HCT116 (cell line): ENCODE measurements around the gene CXorf65. TPM values are rescaled to one million over a fixed set of nuclear protein-coding genes. Genes with fewer than 3 reads are reported as not detected.
A peak's percentile ranks its signal among the peaks of the same experiment; 100 is the strongest.

Experiments
- ATAC-seq: fragments of 200-7000 bp; cut with Tn5 transposase; 2 replicates; pipeline ENCODE4 v1.9.1; 2020; ENCODE audit warnings: mild to moderate bottlenecking, moderate library complexity
- BruUV-seq: library from RNA; stranded (reverse); fragments of 400-500 nt; replicated peaks from 2 replicates; lab custom pipeline; 2021; lab: Mats Ljungman, UMichigan
- CTCF ChIA-PET: fragments of 300-600 bp; sonication (Branson Sonifier 250); formaldehyde crosslinking; loops from one replicate; lab custom pipeline; 2021; ENCODE audit warnings: antibody characterized with exemption; lab: Charles Lee
- POLR2A ChIA-PET: fragments of 300-600, 350-600 bp; sonication (Branson Sonifier 250); formaldehyde crosslinking; loops from one replicate; lab custom pipeline; 2021; ENCODE audit warnings: antibody characterized with exemption; lab: Charles Lee
- RAD21 ChIA-PET, 2 experiments: fragments of 300-600 bp; sonication (Branson Sonifier 250); formaldehyde crosslinking; loops; one replicate each; lab custom pipeline; 2023; ENCODE audit warnings: low total read pairs in 2 of 2; ENCODE audit not compliant: uncharacterized antibody in 2 of 2, unreplicated experiment in 2 of 2, low non-redundant PET in 1 of 2; lab: Charles Lee
- DNase-seq: peaks from one replicate; pipeline ENCODE4 v3.0.0-alpha.2; 2010; ENCODE audit warnings: low read depth, low spot score
- H2AFZ ChIP-seq: fragments of 200-600 bp; shearing (Covaris generic), sonication (generic); 2 replicates; pipeline ENCODE4 v1.6.1; 2017; ENCODE audit warnings: low read depth, mixed run types, mixed read lengths, antibody characterized with exemption, low read length; ENCODE audit not compliant: poor library complexity, severe bottlenecking
- H3K27ac ChIP-seq: 2 replicates; pipeline ENCODE4 v1.5.1; 2012; ENCODE audit warnings: low read depth, low read length
- H3K27me3 ChIP-seq: fragments of 200-600 bp; sonication (generic); 2 replicates; pipeline ENCODE4 v1.6.1; 2016; ENCODE audit warnings: mixed run types, low read length, mixed read lengths; ENCODE audit not compliant: insufficient read depth
- H3K36me3 ChIP-seq, 2 experiments: fragments of 200-500 bp in 1 of 2; fragments of 200-600 bp in 1 of 2; sonication (Bioruptor generic) in 1 of 2; sonication (generic) in 1 of 2; 2 replicates each; pipeline versions ENCODE4 v1.5.1 to v1.6.1; 2014 to 2016; ENCODE audit warnings: low read length in 2 of 2, inconsistent platforms in 1 of 2, mixed read lengths in 1 of 2, mixed run types in 1 of 2; ENCODE audit not compliant: insufficient read depth in 2 of 2, control insufficient read depth in 1 of 2
- H3K4me1 ChIP-seq, 2 experiments: fragments of 200-600 bp in 1 of 2; sonication (generic) in 1 of 2; 2 replicates each; pipeline versions ENCODE4 v1.5.1 to v1.6.1; 2012 to 2017; ENCODE audit warnings: low read length in 2 of 2, inconsistent platforms in 1 of 2, mild to moderate bottlenecking in 1 of 2, mixed read lengths in 1 of 2, mixed run types in 1 of 2, moderate library complexity in 1 of 2; ENCODE audit not compliant: insufficient read depth in 2 of 2, control insufficient read depth in 1 of 2
- H3K4me2 ChIP-seq: fragments of 200-600 bp; sonication (generic); 2 replicates; pipeline ENCODE4 v1.6.1; 2017; ENCODE audit warnings: mixed run types, low read length, mixed read lengths
- H3K4me3 ChIP-seq, 2 experiments: fragments of 200-600 bp in 1 of 2; sonication (generic) in 1 of 2; replicated peaks in 1 of 2; 2 replicates each; pipeline ENCODE4 v1.5.1; 2011 to 2016; ENCODE audit warnings: low read length in 2 of 2, control low read depth in 1 of 2, low read depth in 1 of 2, mild to moderate bottlenecking in 1 of 2, mixed read lengths in 1 of 2, mixed run types in 1 of 2
- H3K79me2 ChIP-seq: fragments of 200-600 bp; sonication (generic); 2 replicates; pipeline ENCODE4 v1.6.1; 2017; ENCODE audit warnings: mild to moderate bottlenecking, mixed run types, low read length, moderate library complexity, mixed read lengths; ENCODE audit not compliant: insufficient read depth
- H3K9ac ChIP-seq: fragments of 200-600 bp; sonication (generic); 2 replicates; pipeline ENCODE4 v1.6.1; 2016; ENCODE audit warnings: low read length, mixed read lengths
- H3K9me2 ChIP-seq: fragments of 200-600 bp; sonication (generic), shearing (Covaris generic); 2 replicates; pipeline ENCODE4 v1.6.1; 2017; ENCODE audit warnings: mixed run types, mild to moderate bottlenecking, moderate library complexity; ENCODE audit not compliant: insufficient read depth
- H3K9me3 ChIP-seq, 2 experiments: fragments of 200-500 bp in 1 of 2; fragments of 200-600 bp in 1 of 2; sonication (Bioruptor generic) in 1 of 2; sonication (generic) in 1 of 2; 2 replicates each; pipeline ENCODE4 v1.6.1; 2014 to 2017; ENCODE audit warnings: low read length in 2 of 2, mixed read lengths in 2 of 2, inconsistent platforms in 1 of 2, low read depth in 1 of 2, mild to moderate bottlenecking in 1 of 2, mixed run types in 1 of 2, moderate library complexity in 1 of 2; ENCODE audit not compliant: control insufficient read depth in 1 of 2, insufficient read depth in 1 of 2
- H4K20me1 ChIP-seq: fragments of 200-600 bp; sonication (generic), shearing (Covaris generic); 2 replicates; pipeline ENCODE4 v1.6.1; 2017; ENCODE audit warnings: mixed run types, mild to moderate bottlenecking, moderate library complexity; ENCODE audit not compliant: insufficient read depth
- EZH2phosphoT487 ChIP-seq: fragments of 200-600 bp; IDR thresholded peaks from 2 replicates; pipeline ENCODE4 v1.6.1; 2018; ENCODE audit warnings: antibody characterized with exemption, borderline replicate concordance
- JUND ChIP-seq: IDR thresholded peaks from 2 replicates; pipeline ENCODE4 v1.6.1; 2012
- RAD21 ChIP-seq: IDR thresholded peaks from 2 replicates; pipeline ENCODE4 v1.6.1; 2012; ENCODE audit warnings: low read depth, mild to moderate bottlenecking
- SP1 ChIP-seq: IDR thresholded peaks from 2 replicates; pipeline ENCODE4 v1.6.1; 2012; ENCODE audit warnings: low read depth
- SRF ChIP-seq: IDR thresholded peaks from 2 replicates; pipeline ENCODE4 v1.6.1; 2012; ENCODE audit warnings: low read depth
- YY1 ChIP-seq: IDR thresholded peaks from 2 replicates; pipeline ENCODE4 v1.6.1; 2011; ENCODE audit warnings: low read length, low read depth, moderate library complexity, mild to moderate bottlenecking; ENCODE audit not compliant: insufficient replicate concordance; ENCODE audit errors: extremely low read depth
- ZNF274 ChIP-seq: fragments of 200-500 bp; sonication (Bioruptor generic); IDR thresholded peaks from 2 replicates; pipeline ENCODE4 v1.6.1; 2014; ENCODE audit warnings: mild to moderate bottlenecking, low read depth, low read length, inconsistent platforms
- intact Hi-C: fragments of 100-400 bp; cut with micrococcal nuclease; formaldehyde crosslinking; loops from 2 replicates; pipeline ENCODE4 v1.10.0; 2022
- total RNA-seq: library from RNA; stranded (reverse); gene quantifications from one replicate; pipeline ENCODE4 v1.2.1, GENCODE V29; 2021; ENCODE audit not compliant: unreplicated experiment
- TF ChIP-seq, protein P1 (sequence below), 3 experiments: fragments of 200-600 bp in 1 of 3; sonication (generic) in 1 of 3; IDR thresholded peaks in 2 of 3; conservative IDR thresholded peaks in 1 of 3; 2 replicates each; pipeline ENCODE4 v1.5.1; 2012 to 2017; ENCODE audit warnings: low read depth in 2 of 3, low read length in 2 of 3, antibody characterized with exemption in 1 of 3, borderline replicate concordance in 1 of 3, control low read depth in 1 of 3, mild to moderate bottlenecking in 1 of 3, mixed read lengths in 1 of 3, mixed run types in 1 of 3, moderate library complexity in 1 of 3; ENCODE audit not compliant: insufficient read depth in 1 of 3
- TF ChIP-seq, protein P2 (sequence below): IDR thresholded peaks from 2 replicates; pipeline ENCODE4 v1.6.1; 2011; ENCODE audit warnings: mild to moderate bottlenecking, low read length, moderate library complexity; ENCODE audit not compliant: insufficient replicate concordance; ENCODE audit errors: extremely low read depth
- TF ChIP-seq, protein P3 (sequence below): IDR thresholded peaks from 2 replicates; pipeline ENCODE4 v1.6.1; 2012

The CXorf65 gene
- total RNA-seq, 1 experiment from 2014 or later, result not detected

- ATAC-seq, result no peak
- Histone ChIP-seq H3K9me3 (no peaks in the 10 kb centered on the region), H3K79me2 (peaks cover 14% of the 10 kb centered on the region), H3K9me2 (no peaks in the 10 kb centered on the region), H3K27me3 (no peaks in the 10 kb centered on the region), H3K4me1 (peaks cover 2 to 10% of the 10 kb centered on the region in 2 experiments; a peak in 3 of 4 replicates), H3K4me3 (peak overlapping the region; percentile 74 to 75), H3K4me2 (peak overlapping the region; percentile 69), H2AFZ (no peak overlapping the region), H4K20me1 (no peaks in the 10 kb centered on the region), H3K9ac (peak overlapping the region; percentile 74), H3K27ac (peak overlapping the region; percentile 73; the same call in 1 of the 2 replicates), H3K36me3 (no peaks in the 10 kb centered on the region; a peak in 1 of 4 replicates)
- BruUV-seq, result no TSS peak
- RAD21 ChIA-PET, result no interaction called here
- no peak for DNase-seq
- CTCF ChIA-PET, result no interaction called here
- POLR2A ChIA-PET, result no interaction called here
- intact Hi-C loops, result no loop called here
- TF ChIP-seq, protein P1, sequence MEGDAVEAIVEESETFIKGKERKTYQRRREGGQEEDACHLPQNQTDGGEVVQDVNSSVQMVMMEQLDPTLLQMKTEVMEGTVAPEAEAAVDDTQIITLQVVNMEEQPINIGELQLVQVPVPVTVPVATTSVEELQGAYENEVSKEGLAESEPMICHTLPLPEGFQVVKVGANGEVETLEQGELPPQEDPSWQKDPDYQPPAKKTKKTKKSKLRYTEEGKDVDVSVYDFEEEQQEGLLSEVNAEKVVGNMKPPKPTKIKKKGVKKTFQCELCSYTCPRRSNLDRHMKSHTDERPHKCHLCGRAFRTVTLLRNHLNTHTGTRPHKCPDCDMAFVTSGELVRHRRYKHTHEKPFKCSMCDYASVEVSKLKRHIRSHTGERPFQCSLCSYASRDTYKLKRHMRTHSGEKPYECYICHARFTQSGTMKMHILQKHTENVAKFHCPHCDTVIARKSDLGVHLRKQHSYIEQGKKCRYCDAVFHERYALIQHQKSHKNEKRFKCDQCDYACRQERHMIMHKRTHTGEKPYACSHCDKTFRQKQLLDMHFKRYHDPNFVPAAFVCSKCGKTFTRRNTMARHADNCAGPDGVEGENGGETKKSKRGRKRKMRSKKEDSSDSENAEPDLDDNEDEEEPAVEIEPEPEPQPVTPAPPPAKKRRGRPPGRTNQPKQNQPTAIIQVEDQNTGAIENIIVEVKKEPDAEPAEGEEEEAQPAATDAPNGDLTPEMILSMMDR (IDR thresholded peaks at IDR 0.05 in 2 of 3, conservative IDR thresholded peaks at IDR 0.05 in 1 of 3; ENCODE audit: borderline replicate concordance in 1 of 3, insufficient read depth in 1 of 3, low read depth in 2 of 3, low read length in 2 of 3), result no peak
- TF ChIP-seq, protein P2, sequence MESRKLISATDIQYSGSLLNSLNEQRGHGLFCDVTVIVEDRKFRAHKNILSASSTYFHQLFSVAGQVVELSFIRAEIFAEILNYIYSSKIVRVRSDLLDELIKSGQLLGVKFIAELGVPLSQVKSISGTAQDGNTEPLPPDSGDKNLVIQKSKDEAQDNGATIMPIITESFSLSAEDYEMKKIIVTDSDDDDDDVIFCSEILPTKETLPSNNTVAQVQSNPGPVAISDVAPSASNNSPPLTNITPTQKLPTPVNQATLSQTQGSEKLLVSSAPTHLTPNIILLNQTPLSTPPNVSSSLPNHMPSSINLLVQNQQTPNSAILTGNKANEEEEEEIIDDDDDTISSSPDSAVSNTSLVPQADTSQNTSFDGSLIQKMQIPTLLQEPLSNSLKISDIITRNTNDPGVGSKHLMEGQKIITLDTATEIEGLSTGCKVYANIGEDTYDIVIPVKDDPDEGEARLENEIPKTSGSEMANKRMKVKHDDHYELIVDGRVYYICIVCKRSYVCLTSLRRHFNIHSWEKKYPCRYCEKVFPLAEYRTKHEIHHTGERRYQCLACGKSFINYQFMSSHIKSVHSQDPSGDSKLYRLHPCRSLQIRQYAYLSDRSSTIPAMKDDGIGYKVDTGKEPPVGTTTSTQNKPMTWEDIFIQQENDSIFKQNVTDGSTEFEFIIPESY, result no peak
- TF ChIP-seq EZH2phosphoT487, result no peak
- TF ChIP-seq, protein P3, sequence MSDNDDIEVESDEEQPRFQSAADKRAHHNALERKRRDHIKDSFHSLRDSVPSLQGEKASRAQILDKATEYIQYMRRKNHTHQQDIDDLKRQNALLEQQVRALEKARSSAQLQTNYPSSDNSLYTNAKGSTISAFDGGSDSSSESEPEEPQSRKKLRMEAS, result no peak
- no peak for TF ChIP-seq YY1
- no peak for TF ChIP-seq RAD21
- TF ChIP-seq JUND, result no peak
- no peak for TF ChIP-seq SRF
- no peak for TF ChIP-seq SP1
- TF ChIP-seq ZNF274, result no peak
Measured at GRCh38 chrX:71067089-71067488, 39.5 kb downstream of the CXorf65 start.
